HG03442 (cell line): ENCODE data around the gene NTSR1.

Experiments
- ATAC-seq: cut with Tn5 transposase; IDR thresholded peaks from one replicate; pipeline ENCODE4 v1.9.1; 2021; ENCODE audit warnings: mild to moderate bottlenecking, moderate library complexity; ENCODE audit not compliant: unreplicated experiment

NTSR1 gene

GRCh38 chr20:62737271-62737811 is 28.7 kb downstream of the NTSR1 start:
- ATAC-seq, result no peak

- no peak for ATAC-seq
Observed at GRCh38 chr20:62738025-62738881, 29.6 kb downstream of the NTSR1 start.

DNA sequence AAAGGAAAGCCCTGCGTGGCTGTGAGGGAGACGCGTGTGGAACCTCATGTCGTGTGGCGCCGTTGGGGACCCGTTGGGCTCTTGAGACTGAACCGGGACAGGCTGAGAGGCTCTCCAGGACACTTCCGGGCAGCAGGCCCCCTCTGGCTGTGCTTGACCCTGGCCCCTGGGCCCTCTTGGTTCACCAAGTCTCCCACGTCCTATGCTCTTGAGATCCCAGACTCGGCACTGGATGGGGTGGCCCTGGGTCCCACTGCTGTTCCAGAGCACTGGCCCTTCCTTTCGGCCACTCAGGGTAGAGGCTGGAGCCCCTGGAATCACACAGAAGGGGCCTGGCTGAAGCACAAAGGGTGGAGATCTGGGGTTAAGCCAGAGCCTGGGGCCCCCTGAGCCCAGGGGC is 30.4 kb downstream of the NTSR1 start:
- no peak for ATAC-seq

DNA sequence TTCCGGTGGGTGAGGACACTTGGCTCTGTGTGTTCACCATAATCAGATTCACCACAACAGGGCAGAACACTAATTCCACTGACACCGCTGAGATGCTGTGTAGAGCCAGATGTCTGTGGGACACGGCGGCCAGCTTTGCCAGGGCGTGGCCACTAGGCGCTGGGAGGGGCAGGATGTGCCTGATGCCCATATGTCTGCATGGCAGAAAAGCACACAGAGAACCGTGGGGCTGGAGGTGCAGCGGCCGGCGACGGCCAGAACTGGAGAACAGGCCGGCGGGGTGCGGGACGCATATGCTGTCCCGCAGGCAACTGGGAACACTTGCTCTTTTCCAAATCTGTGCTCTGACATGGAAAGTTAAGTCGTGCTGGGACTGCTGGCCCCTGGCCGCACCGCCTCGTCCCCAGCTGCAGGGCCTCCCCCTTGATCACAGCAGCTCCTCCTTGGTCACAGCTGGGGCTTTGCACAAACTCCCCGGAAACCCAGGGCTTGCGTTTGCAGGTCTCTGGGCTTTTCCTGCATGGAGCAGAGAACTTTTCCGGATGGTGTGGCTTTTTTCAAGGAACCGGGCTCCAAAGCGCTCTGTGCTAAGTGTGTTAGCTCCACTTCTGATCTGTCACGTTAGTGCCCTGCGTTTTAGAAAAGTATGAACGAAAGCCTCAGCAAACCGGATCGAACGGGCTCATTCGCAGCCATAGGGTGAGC is 31.1 kb downstream of the NTSR1 start:
- ATAC-seq, result no peak

GRCh38 chr20:62740286-62741141 is 31.9 kb downstream of the NTSR1 start:
- ATAC-seq, result peak; percentile 77

- ATAC-seq, result no peak
Observed at GRCh38 chr20:62741191-62741691, 32.6 kb downstream of the NTSR1 start.

- no peak for ATAC-seq
Observed at GRCh38 chr20:62741701-62742491, 33.3 kb downstream of the NTSR1 start.

DNA sequence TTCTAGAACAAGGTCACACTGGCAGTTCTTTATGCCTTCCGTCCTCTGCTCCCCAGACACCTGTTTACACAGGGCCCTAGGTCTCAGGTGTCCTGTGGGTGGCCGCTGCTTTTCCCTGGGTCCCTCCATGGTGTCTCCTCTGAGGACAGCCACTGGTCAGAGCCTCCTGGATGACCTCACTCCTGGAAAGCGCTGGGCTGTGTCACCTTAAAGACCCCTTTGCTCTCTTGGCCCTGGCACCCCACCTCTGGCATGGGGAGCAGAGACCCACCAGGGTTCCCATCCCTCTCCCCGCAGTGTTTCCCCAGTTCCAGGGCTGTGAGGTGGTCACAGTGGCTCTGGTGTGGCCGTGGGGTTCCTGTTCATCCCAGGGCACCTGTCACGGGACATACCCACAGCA is 33.9 kb downstream of the NTSR1 start:
- ATAC-seq, result no peak

- ATAC-seq, result no peak
Observed at GRCh38 chr20:62742979-62743776, 34.5 kb downstream of the NTSR1 start.

GRCh38 chr20:62743777-62744317 is 35.2 kb downstream of the NTSR1 start:
- ATAC-seq, result no peak

GRCh38 chr20:62744741-62745191 is 36.1 kb downstream of the NTSR1 start:
- ATAC-seq, result no peak

DNA sequence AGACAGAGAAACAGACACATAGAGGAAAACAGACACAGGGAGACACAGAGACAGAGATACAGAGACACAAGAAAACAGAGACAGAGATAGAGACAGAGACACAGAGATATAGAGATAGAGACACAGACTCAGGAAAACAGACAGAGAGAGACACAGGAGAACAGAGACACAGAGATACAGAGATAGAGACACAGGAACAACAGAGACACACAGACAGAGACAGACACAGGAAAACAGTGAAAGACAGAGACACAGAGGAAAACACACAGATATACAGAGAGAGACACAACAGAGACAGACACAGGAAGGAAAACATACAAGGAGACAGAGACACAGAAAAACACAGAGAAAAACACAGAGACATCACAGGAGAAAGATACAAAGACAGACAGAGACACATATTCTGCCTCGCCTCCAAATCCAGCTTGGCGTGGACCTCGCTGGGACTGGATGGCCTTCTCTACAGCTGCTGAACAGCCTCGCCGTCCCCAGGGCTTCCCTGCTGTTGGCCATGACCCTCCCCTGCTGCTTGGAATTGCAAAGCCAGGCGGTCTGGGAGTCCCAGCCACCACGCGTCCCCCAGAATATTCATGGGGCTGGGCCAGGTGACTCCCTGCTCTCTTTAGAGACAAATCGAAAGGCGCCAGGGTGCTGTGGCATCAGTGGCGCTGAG is 36.8 kb downstream of the NTSR1 start:
- no peak for ATAC-seq

- no peak for ATAC-seq
Observed at GRCh38 chr20:62745952-62746288, 37.3 kb downstream of the NTSR1 start.

DNA sequence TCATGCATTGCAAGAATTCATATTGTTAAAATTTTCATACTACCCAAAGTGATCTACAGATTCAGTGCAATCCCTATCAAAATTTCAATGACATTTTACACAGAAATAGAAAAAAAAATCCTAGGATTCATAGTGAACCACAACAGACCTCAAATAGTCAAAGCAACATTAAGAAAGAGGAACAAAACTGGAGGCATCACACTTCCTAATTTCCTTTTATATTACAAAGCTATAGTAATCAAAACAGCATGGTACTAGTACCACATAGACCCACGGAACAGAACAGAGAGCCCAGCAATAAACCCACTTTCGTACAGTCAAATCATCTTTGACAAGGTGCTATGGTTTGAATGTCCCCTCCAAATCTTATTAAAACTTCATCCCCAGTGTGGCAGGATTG is 39.7 kb downstream of the NTSR1 start:
- ATAC-seq, result no peak

GRCh38 chr20:62749851-62750445 is 41.3 kb downstream of the NTSR1 start:
- ATAC-seq, result no peak

GRCh38 chr20:62751551-62752150 is 43.0 kb downstream of the NTSR1 start:
- ATAC-seq, result no peak

GRCh38 chr20:62752181-62752670 is 43.6 kb downstream of the NTSR1 start:
- ATAC-seq, result no peak
